ENCODE data around the gene PAK5. TPM values are rescaled to one million over a fixed set of nuclear protein-coding genes. Genes with fewer than 3 reads are reported as not detected.

PAK5 gene
- total and polyA plus RNA-seq, 9 of the 15 experiments (the other 6 are each of a cell fraction or from before 2014, with no cell fraction given) = not detected

DNA sequence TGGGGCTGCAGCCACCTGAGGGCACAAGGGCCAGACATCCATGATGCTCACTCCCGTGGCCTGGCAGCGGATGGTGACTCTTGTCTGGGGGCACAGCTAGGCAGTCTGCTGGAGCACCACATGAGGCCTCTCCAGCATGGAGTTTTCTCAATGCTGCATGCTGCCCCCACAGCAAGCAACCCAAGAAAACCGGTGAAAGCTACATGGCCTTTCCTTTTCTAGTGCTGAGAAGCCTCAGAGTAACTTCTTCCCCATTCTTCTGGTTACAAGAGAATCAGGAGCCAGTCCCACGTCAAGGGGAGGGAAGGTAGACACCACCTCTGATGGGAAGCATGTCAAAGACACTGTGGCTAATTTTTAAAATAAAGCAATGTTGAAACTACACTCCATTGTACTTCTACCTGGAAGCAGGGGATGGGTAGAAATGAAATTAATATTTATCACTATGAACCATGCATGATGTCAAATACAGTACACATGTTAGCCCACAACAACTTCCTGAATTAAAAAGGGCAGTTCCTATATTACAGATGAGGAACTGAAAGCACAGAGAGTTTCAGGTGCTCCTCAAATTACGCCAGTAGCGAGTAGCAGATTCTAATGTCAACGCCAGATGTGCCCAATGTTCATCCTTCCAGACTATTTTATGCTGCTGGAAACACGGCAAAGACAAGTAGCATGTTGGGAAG is 223.0 kb downstream of the PAK5 start:
- H3K4me1 ChIP-seq (replicated peaks in 1 of 2; ENCODE audit: control insufficient read depth in 2 of 2, insufficient read depth in 2 of 2, low read length in 2 of 2) = no peaks in the 10 kb centered on the region
- ATAC-seq (no peak), FAIRE-seq (no peak), DNase-seq (ENCODE audit: extremely low read depth in 1 of 4, low spot score in 3 of 4) (no peak)
- H3K4me3 ChIP-seq = no peak overlapping the region
- CTCF ChIA-PET (ENCODE audit: low intra/inter-chr PET ratio) = no interaction called here
- no peak overlapping the region for H3K27ac ChIP-seq (ENCODE audit: extremely low read depth, low read depth, low read length)
- H3K27me3 ChIP-seq (ENCODE audit: control insufficient read depth in 2 of 2, insufficient read depth in 2 of 2, low read length in 2 of 2) = no peaks in the 10 kb centered on the region
- 0% methylated on average over 6 of the region's 8 CpGs for WGBS (ENCODE audit: insufficient coverage, low coverage, missing lambda C conversion rate)
- intact Hi-C loops (cut with micrococcal nuclease) = loop anchor here (5.0 to 10.0 kb wide), 6 partner anchors 359 to 1926 kb away; no protein-coding TSS in a partner anchor
- no peaks in the 10 kb centered on the region for H3K9me1 ChIP-seq (ENCODE audit: control insufficient read depth, insufficient read depth, low read length)
- BruUV-seq (replicated peaks) = no TSS peak
- no peaks in the 10 kb centered on the region for H3K79me2 ChIP-seq (ENCODE audit: control insufficient read depth, insufficient read depth, low read length)
- in situ Hi-C loops (cut with MboI) = no loop called here
- POLR2A ChIA-PET = no interaction called here
- TF ChIP-seq YY1 (IDR thresholded peaks at IDR 0.05; ENCODE audit: borderline replicate concordance in 1 of 3, control insufficient read depth in 1 of 3, extremely low read depth in 1 of 3, insufficient read depth in 3 of 3, insufficient read length in 1 of 3, insufficient replicate concordance in 2 of 3, low read depth in 1 of 3, low read length in 2 of 3) = no peak
- no peak for TF ChIP-seq MEF2A (IDR thresholded peaks at IDR 0.05; ENCODE audit: control insufficient read depth, low read depth, low read length)
- no peak for TF ChIP-seq ARID2 (IDR thresholded peaks at IDR 0.05)
- TF ChIP-seq KAT2B (IDR thresholded peaks at IDR 0.05; ENCODE audit: low read depth, low read length) = no peak
- TF ChIP-seq, protein P1, sequence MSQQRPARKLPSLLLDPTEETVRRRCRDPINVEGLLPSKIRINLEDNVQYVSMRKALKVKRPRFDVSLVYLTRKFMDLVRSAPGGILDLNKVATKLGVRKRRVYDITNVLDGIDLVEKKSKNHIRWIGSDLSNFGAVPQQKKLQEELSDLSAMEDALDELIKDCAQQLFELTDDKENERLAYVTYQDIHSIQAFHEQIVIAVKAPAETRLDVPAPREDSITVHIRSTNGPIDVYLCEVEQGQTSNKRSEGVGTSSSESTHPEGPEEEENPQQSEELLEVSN (IDR thresholded peaks at IDR 0.05; ENCODE audit: borderline replicate concordance in 1 of 2, extremely low read depth in 1 of 2, insufficient read depth in 1 of 2, insufficient read length in 1 of 2, low read depth in 1 of 2, low read length in 1 of 2, poor library complexity in 1 of 2, severe bottlenecking in 1 of 2) = no peak
- TF ChIP-seq, protein P2, sequence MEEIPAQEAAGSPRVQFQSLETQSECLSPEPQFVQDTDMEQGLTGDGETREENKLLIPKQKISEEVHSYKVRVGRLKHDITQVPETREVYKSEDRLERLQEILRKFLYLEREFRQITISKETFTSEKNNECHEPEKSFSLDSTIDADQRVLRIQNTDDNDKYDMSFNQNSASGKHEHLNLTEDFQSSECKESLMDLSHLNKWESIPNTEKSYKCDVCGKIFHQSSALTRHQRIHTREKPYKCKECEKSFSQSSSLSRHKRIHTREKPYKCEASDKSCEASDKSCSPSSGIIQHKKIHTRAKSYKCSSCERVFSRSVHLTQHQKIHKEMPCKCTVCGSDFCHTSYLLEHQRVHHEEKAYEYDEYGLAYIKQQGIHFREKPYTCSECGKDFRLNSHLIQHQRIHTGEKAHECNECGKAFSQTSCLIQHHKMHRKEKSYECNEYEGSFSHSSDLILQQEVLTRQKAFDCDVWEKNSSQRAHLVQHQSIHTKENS (CRISPR knock-in tag; IDR thresholded peaks at IDR 0.05) = no peak
- no peak for TF ChIP-seq TAF7 (tag; IDR thresholded peaks at IDR 0.05)
- TF ChIP-seq ZNF785 (CRISPR knock-in tag; IDR thresholded peaks at IDR 0.05) = no peak
- TF ChIP-seq NFATC3 (IDR thresholded peaks at IDR 0.05) = no peak
- TF ChIP-seq, protein P3, sequence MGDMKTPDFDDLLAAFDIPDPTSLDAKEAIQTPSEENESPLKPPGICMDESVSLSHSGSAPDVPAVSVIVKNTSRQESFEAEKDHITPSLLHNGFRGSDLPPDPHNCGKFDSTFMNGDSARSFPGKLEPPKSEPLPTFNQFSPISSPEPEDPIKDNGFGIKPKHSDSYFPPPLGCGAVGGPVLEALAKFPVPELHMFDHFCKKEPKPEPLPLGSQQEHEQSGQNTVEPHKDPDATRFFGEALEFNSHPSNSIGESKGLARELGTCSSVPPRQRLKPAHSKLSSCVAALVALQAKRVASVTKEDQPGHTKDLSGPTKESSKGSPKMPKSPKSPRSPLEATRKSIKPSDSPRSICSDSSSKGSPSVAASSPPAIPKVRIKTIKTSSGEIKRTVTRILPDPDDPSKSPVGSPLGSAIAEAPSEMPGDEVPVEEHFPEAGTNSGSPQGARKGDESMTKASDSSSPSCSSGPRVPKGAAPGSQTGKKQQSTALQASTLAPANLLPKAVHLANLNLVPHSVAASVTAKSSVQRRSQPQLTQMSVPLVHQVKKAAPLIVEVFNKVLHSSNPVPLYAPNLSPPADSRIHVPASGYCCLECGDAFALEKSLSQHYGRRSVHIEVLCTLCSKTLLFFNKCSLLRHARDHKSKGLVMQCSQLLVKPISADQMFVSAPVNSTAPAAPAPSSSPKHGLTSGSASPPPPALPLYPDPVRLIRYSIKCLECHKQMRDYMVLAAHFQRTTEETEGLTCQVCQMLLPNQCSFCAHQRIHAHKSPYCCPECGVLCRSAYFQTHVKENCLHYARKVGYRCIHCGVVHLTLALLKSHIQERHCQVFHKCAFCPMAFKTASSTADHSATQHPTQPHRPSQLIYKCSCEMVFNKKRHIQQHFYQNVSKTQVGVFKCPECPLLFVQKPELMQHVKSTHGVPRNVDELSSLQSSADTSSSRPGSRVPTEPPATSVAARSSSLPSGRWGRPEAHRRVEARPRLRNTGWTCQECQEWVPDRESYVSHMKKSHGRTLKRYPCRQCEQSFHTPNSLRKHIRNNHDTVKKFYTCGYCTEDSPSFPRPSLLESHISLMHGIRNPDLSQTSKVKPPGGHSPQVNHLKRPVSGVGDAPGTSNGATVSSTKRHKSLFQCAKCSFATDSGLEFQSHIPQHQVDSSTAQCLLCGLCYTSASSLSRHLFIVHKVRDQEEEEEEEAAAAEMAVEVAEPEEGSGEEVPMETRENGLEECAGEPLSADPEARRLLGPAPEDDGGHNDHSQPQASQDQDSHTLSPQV (IDR thresholded peaks at IDR 0.05) = no peak
- no peak for TF ChIP-seq ZKSCAN8 (CRISPR knock-in tag; IDR thresholded peaks at IDR 0.05)
- TF ChIP-seq TBP (optimal IDR thresholded peaks at IDR 0.05; ENCODE audit: low read depth, low read length) = no peak
- no peak for TF ChIP-seq MAFG (tag; conservative IDR thresholded peaks at IDR 0.05)
- no peak overlapping the region for H2AFZ ChIP-seq (ENCODE audit: low read depth, low read length)
- H3K36me3 ChIP-seq (ENCODE audit: control insufficient read depth, insufficient read depth, low read length) = no peaks in the 10 kb centered on the region
- no peaks in the 10 kb centered on the region for H4K20me1 ChIP-seq (replicated peaks; ENCODE audit: control insufficient read depth, insufficient read depth, low read length)
- H3K9ac ChIP-seq (ENCODE audit: insufficient read depth in 1 of 2, low read depth in 2 of 2, low read length in 2 of 2) = no peak overlapping the region
- no peak overlapping the region for H3K4me2 ChIP-seq (ENCODE audit: insufficient read depth, low read length)
- no peaks in the 10 kb centered on the region for H3K9me3 ChIP-seq (replicated peaks; ENCODE audit: control insufficient read depth, insufficient read depth, low read depth, low read length)
